ENCODE data around the gene STEAP3. TPM values are rescaled to one million over a fixed set of nuclear protein-coding genes. Genes with fewer than 3 reads are reported as not detected.

STEAP3 gene
- polyA plus RNA-seq, 1 donor from 2014 or later = not detected

GRCh38 chr2:119291588-119292167 lies 68.0 kb downstream of the STEAP3 start:
- Histone ChIP-seq H3K27ac (ENCODE audit: low read length) (no peak overlapping the region), H3F3A (ENCODE audit: insufficient read depth, low read length, poor library complexity, severe bottlenecking) (no peaks in the 10 kb centered on the region), H3K36me3 (ENCODE audit: insufficient read depth, low read length) (no peaks in the 10 kb centered on the region), H3K9ac (ENCODE audit: low read length) (no peak overlapping the region), H3K27me3 (ENCODE audit: insufficient read depth, low read depth, low read length) (no peaks in the 10 kb centered on the region), H3K4me2 (ENCODE audit: low read length) (no peak overlapping the region), H4K20me1 (ENCODE audit: insufficient read depth) (no peaks in the 10 kb centered on the region), H3K79me2 (replicated peaks; ENCODE audit: insufficient read depth, low read length) (no peaks in the 10 kb centered on the region), H3K4me3 (ENCODE audit: low read length) (no peak overlapping the region), H2AFZ (ENCODE audit: low read depth, low read length) (no peak overlapping the region), H3K9me3 (ENCODE audit: low read length) (no peaks in the 10 kb centered on the region), H3K9me2 (ENCODE audit: insufficient read depth, low read length) (no peaks in the 10 kb centered on the region)
- TF ChIP-seq RAD21 (conservative IDR thresholded peaks at IDR 0.05) (no peak), EP300 (conservative IDR thresholded peaks at IDR 0.05; ENCODE audit: poor library complexity, severe bottlenecking) (no peak), EZH2 (IDR thresholded peaks at IDR 0.05; ENCODE audit: borderline replicate concordance, insufficient read depth, low read length, poor library complexity, severe bottlenecking) (no peak), POLR2AphosphoS5 (IDR thresholded peaks at IDR 0.05) (no peak), REST (IDR thresholded peaks at IDR 0.05; ENCODE audit: borderline replicate concordance) (no peak), MXI1 (conservative IDR thresholded peaks at IDR 0.05; ENCODE audit: poor library complexity, severe bottlenecking) (no peak), SMC3 (conservative IDR thresholded peaks at IDR 0.05; ENCODE audit: poor library complexity) (no peak), TAF1 (IDR thresholded peaks at IDR 0.05; ENCODE audit: low read depth) (no peak)

GRCh38 chr2:119292226-119292625 lies 68.6 kb downstream of the STEAP3 start:
- H3K27ac ChIP-seq (ENCODE audit: low read length) = no peak overlapping the region
- no peaks in the 10 kb centered on the region for H3K9me2 ChIP-seq (ENCODE audit: insufficient read depth, low read length)
- H3K4me3 ChIP-seq (ENCODE audit: low read length) = no peak overlapping the region
- no peaks in the 10 kb centered on the region for H3K36me3 ChIP-seq (ENCODE audit: insufficient read depth, low read length)
- no peaks in the 10 kb centered on the region for H3F3A ChIP-seq (ENCODE audit: insufficient read depth, low read length, poor library complexity, severe bottlenecking)
- no peaks in the 10 kb centered on the region for H3K27me3 ChIP-seq (ENCODE audit: insufficient read depth, low read depth, low read length)
- no peaks in the 10 kb centered on the region for H4K20me1 ChIP-seq (ENCODE audit: insufficient read depth)
- TF ChIP-seq CTCF (IDR thresholded peaks at IDR 0.05; ENCODE audit: poor library complexity, severe bottlenecking) (no peak), REST (IDR thresholded peaks at IDR 0.05; ENCODE audit: borderline replicate concordance) (no peak), MXI1 (conservative IDR thresholded peaks at IDR 0.05; ENCODE audit: poor library complexity, severe bottlenecking) (no peak), SMC3 (conservative IDR thresholded peaks at IDR 0.05; ENCODE audit: poor library complexity) (no peak), TAF1 (IDR thresholded peaks at IDR 0.05; ENCODE audit: low read depth) (no peak), RAD21 (conservative IDR thresholded peaks at IDR 0.05) (no peak), POLR2AphosphoS5 (IDR thresholded peaks at IDR 0.05) (no peak), EZH2 (IDR thresholded peaks at IDR 0.05; ENCODE audit: borderline replicate concordance, insufficient read depth, low read length, poor library complexity, severe bottlenecking) (no peak), EP300 (conservative IDR thresholded peaks at IDR 0.05; ENCODE audit: poor library complexity, severe bottlenecking) (no peak)
- no peak overlapping the region for H3K4me2 ChIP-seq (ENCODE audit: low read length)
- no peaks in the 10 kb centered on the region for H3K79me2 ChIP-seq (replicated peaks; ENCODE audit: insufficient read depth, low read length)
- no peak overlapping the region for H2AFZ ChIP-seq (ENCODE audit: low read depth, low read length)
- H3K9ac ChIP-seq (ENCODE audit: low read length) = no peak overlapping the region
- no peaks in the 10 kb centered on the region for H3K9me3 ChIP-seq (ENCODE audit: low read length)
